Measurements from ENCODE around the gene FHIT.
"Not testable (repeated sequence)": the region's sequence is repeated elsewhere in the genome, so short reads cannot be mapped to it uniquely, and the experiment has no call there.

The FHIT gene

DNA sequence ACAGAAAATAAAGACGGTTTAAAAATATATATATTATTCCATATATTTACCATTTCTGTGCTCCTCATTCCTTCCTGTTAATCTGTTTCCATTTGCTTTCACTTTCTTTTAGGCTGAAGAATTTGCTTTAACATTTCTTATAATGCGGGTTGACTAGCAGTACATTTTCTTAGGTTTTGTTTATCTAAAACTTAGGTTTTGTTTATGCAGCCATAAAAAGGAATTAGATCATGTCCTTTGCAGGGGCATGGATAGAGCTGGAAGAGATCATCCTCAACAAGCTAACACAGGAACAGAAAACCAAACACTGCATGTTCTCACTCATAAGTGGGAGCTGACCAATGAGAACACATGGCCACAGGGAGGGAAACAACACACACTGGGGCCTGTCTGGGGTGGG lies 578.1 kb downstream of the FHIT start:
- DNase-seq = no peak

DNA sequence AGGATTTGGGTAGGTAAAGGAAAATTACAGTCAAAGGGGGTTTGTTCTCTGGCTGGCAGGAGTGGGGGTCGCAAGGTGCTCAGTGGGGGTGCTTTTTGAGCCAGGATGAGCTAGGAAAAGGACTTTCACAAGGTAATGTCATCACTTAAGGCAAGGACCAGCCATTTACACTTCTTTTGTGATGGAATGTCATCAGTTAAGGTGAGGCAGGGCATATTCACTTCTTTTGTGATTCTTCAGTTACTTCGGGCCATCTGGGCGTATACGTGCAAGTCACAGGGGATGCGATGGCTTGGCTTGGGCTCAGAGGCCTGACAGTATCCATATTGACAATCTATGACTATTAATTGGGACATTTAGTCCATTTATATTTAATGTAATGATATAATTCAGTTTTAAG lies 578.9 kb downstream of the FHIT start:
- DNase-seq = not testable (repeated sequence)

DNA sequence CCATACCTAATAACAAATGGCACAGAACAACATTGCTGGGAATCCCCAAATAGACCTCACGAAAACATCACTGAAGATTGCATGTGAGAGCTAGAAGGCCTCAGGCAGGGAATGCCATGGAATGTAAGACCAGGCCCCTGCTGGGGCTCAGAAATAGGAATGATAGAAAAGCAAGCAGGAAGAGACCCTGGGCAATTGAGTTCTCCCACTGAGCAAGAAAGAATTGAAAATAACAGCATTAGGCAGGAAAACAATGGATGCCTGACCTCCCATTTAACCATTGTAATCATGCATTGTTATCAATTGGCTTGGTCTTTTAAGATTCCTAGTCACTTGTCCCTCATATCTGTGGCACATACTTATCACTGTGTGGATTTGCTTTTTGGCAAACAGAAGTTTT lies 581.6 kb downstream of the FHIT start:
- no peak for DNase-seq

DNA sequence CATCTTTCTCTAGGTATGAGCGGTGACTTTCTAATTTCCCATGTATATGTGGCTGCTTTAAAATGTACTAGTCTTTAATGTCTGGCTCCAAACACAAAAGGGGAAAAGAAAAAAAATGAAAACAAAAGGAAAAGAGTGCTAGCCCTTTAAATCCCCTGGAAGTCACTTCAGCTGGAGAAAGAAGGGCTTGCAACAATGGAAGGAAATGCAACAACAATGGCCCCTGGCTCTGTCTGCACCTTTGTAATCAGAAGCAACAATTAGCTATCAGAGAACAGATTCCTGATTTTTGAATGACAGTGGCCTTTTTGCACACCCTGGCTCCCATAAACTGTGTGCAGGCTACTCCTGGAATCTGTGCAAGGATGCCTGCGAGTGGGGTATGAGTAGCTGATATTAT lies 591.2 kb downstream of the FHIT start:
- no peak for DNase-seq

DNA sequence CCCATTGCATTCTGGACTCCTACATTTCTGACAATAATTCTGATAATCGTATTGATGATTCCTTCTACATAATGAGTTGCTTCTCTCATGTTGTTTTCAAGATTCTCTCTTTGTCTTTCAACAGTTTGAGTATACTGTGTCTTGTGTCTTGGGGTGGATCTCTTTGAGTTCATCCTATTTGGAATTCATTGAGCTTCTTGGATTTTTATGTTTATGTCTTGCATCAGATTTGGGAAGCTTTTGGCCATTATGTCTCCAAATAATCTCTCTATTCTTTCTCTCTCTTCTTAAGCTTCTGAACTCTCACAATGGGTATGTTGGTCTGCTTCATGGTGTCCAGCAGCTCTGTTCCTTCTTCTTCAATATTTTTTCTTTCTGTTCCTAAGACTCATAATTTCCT lies 592.2 kb downstream of the FHIT start:
- DNase-seq = no peak

DNA sequence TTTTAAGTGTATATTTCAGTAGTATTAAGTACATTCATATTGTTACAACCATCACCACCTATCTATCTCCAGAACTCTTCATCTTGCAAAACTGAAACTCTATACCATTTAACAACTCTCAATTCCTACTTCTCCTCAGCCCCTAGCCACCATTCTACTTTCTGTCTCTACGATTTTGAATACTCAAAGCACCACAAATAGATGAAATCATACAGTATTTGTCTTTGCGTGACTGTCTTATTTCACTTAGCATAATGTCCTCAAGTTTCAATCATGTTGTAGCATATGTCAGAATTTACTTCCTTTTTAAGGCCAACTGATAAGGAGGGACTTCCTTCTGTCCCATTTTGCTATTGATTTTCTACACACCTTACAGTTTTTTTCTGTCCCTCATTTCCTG lies 593.3 kb downstream of the FHIT start:
- DNase-seq = no peak

DNA sequence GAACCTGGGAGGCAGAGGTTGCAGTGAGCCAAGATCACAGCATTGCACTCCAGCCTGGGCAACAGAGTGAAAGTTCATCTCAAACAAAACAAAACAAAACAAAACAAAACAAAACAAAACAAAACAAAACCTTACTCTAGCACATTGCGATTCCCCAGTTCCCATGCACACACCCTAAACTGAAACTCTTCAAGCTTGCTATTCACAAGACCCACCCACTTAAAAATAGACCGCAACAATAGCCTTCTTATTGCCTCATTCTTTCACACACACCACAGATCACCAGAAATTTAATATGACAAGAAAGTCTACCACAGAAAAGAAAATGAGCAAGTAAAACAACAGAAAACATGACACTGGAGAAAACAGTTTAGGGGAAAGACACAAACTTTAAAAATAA lies 598.4 kb downstream of the FHIT start:
- DNase-seq = no peak

DNA sequence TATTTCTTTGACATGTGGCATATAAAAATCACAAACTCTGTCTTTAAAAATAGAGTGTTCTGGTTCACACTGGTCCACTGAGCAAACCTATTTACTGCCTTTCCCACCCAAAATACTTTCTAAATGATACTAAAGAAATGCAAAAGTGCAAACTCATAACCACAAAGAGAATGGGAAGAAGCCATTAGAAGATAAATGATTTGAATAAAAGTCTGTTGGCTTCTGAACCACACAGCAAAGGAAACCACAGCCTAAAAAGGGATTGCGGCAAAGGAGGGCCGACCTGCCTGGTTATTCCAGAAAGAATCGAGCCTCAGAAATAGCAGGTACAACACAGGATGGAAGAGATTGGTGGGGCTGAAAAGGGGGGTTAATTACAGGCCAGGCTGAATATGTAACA lies 599.5 kb downstream of the FHIT start:
- no peak for DNase-seq

DNA sequence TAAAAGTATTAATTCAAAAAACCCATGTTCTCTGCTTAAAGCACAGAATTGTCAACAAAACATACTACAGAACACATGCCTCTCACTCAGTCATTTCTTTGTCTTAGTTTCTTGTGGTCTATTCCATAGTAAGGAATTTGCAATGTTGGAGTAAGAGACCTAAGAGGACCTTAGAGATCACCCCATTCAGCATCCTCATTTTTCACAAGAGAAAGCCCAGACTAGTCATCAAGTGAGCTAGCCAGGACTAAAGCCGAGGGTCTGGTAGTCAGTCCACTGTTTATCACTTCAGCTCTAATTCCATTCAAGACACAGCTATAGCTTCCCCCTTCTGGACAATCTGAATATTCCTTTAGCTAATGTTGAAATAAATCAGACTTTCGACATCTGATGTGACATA lies 601.1 kb downstream of the FHIT start:
- DNase-seq = no peak

DNA sequence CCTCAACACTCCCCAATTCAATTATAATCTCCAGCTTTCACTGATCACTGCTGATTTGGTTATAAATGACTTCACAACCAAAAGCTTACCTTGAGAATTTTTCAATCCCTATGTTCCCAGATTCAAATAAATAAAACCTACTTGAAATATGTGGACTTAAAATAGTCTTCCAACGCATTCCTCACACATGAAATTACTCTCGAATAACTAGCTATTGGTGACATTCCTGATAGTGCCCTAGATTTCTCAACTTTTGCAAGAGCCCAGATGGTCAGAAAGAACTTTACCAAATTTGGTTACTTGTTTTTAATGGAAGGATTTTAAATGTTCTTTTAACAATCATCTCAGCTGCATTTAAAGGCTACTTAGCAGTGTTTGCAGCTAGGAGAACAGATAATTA lies 605.5 kb downstream of the FHIT start:
- no peak for DNase-seq

DNA sequence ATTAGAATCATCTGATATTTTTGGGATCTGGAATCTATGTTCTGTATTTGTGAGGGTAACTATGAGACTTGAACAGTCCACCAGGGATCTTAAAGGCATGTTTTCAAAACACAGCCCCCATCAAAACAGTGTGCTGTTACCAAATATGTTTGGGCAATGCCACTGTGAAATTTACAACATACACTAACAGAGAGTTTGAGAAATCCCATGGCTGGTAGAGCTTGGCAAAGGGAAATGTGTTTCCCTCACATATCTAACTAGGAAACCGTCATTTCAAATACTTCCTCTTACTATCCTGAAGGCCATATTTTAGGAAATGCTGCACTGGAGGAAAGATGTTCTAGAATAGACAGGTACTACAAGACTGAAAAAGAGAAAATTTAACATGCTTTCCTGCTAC lies 607.4 kb downstream of the FHIT start:
- DNase-seq = no peak

DNA sequence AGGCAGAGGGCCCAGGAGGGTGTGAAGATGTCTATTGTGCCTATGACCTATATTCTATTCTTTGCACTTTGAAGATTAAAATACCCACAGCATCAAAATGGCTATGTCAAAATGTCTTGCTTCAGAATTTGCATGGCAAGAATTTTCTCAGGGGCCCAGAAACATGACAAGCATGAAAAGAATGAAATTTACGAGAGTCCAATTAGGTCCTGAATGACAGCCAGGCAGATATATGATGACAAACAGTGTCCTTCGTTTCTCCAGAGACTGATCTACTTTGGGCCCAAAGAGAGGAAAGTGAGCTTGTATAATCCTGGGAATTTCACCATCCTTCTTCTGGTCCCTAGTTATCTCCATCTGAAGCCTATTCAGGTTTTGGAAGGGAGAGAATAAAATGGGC lies 609.9 kb downstream of the FHIT start:
- no peak for DNase-seq

DNA sequence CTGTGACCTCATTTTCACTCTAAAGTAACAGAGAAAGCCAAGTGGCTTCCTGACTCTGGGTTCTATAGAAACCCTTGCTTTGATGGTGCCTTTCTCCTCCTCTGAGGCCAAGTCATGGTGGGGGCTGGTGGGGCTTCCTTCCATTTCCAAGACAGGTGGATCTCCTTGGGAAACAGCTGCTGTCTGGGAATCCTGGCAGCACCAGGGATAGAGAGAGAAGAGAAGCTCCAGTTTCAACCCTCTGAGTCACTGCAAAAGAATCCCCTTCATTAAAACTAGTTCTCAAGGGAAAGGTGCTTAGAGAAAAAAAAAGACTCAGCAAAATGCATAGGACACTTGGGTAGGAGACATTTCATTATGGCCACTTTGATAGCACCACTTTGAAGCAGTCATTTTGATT lies 614.4 kb downstream of the FHIT start:
- no peak for DNase-seq

DNA sequence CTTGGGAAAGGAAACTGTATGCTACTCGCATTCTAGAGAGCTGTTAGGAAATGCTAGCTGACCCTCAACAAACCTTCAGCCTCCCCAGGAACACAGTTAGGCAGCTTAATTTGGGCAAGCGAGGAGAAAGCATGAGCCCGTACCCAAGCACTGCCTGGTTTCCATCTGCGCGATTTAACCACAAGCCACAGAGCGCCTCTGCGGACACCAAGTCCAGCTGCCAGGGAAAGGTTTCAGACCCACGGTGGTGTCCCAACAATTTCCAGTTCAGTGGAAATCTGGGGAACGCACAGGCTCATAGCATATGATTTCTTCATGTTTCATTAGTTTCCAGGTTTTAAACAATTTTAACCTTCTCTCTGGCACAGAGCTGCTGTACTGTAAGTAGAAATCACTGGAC lies 617.6 kb downstream of the FHIT start:
- DNase-seq = no peak

DNA sequence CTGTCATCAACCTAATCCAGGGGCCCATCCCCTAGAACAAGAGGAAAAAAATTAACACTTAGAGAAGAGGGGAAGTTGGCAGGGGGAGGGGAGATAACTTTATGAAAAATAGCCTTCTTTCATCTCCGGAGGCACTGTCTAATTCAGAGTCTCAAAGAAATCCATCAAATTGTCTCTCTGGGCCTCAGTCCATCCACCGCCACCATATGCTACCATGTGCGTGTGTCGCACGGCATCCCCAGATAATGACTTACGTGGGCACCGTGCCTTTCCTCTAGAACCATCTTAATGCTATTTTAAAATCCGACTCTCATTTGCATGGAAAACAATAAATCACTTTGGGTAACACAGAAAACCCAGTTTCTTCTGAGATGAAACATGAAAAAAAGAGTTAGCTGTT lies 619.7 kb downstream of the FHIT start:
- no peak for DNase-seq

DNA sequence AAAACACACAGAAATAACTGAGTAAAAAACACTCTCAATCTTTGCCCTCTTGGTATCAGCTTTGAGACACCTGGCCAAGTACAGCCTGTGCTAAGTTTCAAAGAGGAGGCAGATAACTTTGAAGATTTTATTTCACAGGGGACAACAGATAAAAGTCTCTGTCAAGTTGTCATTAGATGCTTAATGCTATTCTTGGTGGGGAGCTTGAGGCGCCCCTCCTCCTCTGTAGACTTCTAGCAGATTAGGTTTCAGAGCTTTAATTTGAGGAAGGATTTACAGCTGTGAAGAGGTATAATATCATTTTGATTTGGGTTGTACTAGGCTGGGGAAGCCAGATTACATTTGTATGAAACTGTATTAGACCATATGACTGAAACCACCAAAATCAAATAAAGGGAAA lies 620.3 kb downstream of the FHIT start:
- DNase-seq = no peak

DNA sequence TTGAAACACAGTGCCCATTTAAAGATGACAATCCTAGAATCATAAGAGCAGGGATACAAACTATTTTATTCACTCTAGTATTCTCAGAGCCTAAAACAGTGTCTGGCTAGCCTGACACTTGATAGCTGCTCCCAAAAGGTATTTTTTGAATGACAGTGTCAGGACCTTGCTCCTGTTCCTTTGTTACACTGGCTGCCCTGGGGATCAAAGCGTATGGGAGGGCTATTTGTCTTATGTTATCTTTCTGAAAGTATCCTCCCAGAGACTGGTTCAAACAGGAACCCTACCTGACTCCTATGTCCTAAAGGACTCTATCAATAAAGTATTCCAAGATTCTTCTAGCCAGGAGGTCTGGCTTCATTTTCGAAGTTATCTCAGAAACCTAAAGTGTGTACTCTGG lies 621.4 kb downstream of the FHIT start:
- DNase-seq = no peak

DNA sequence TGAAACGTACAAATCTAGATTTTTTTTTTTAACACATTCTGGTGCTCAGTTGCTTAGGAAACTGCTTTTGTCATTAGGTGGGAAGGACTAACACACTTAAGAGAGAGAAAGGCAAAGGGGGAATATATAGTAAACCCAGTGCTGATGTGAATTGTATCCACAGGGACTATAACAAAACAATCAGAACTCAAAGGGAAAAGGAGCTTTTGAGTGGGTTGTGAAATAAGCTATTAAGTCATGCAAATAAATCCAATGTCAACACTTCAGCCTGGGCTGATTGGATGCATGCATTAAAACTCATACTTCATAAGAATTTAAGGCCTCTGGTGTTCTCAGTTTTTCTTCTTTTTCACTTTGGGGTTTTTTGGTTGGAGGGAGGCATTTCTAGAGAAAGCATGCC lies 628.9 kb downstream of the FHIT start:
- no peak for DNase-seq

DNA sequence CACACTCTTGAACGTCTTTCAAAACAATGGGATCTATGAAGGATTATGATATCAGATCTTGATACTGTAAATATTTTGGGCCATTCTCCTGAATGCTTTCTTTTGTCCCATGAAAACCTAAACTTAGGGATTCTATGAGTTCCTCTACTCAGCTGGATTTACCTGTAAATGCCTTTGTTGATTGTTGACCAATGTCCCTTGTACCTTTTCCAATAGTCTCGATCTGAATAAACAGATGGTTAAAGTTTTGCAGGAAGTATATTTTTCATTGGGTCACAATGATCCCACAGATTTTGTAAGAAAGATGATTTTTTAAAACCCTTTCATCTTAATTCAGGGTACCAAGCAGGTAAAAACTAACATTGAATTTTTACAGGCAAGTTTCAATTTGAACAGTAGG lies 634.1 kb downstream of the FHIT start:
- DNase-seq = no peak

DNA sequence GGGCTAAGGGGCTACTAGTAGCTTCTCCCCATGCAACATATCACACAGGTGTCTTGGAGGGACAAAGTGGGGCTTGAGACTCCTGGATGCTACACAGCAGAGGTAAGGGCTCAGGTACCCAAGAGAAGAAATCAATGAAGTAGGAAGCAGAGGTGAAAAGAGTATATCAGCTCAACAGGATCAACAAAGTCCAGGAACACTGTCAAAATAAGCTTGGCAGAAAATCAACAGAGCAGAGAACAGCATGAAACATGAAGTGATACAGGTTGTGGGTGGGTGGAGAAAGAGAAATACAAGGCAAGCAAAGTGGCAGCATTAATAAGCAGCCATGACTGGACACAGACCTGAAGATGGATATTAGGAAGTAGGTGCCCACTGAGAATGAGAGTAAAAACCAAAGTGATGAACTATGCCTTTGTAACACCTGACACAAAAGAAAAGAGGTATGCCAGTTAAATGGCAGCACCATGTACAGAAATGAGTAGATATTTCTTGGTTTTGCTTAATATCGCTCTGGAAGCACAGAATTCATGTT lies 637.4 kb downstream of the FHIT start:
- no peak for DNase-seq

DNA sequence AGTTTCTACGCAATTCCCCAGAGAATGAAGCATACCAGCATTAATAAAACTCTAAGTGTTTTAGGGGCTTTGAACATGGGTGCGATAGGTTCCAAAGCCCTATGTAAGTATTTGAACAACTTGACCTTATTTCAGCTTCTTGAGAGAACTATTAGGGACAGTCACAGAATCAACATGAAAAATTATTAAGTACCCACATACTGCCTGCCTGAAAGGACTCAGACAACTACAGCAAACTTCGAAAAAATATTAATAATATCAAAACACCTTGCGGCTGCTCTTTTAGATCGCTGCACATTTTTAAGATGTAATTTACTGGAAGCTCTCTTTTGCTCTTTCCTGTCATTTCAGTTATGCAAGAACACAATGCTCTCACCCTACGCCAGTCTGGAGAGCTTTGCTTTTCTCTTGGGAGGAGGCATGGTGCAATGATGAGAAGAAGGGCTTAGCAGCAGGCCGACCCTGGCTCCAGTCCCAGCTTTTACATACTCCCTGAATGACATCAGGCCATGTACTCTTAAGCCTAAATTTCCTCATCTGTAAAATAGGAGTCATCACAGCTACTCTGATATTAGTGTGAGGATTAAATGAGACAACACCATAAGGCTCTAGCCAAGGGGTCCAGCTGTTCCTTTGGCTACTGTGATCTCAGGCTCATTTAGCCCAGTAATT lies 640.7 kb downstream of the FHIT start:
- DNase-seq = no peak

DNA sequence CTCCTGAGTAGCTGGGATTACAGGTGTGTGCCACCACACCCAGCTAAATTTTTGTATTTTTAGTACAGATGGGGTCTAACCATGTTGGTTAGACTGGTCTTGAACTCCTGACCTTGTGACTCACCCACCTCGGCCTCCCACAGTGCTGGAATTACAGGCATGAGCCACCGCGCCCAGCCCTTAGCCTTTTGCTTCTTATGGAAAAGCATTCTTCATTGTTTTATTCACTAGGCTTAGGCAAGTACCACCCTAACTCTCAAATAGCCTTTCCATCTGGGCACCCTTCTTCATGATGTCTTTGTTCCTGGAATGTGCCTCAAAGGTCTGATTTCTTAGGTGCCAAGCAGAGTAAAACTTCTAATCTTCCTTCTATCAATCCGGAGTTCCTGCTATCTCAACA lies 641.8 kb downstream of the FHIT start:
- DNase-seq = no peak

DNA sequence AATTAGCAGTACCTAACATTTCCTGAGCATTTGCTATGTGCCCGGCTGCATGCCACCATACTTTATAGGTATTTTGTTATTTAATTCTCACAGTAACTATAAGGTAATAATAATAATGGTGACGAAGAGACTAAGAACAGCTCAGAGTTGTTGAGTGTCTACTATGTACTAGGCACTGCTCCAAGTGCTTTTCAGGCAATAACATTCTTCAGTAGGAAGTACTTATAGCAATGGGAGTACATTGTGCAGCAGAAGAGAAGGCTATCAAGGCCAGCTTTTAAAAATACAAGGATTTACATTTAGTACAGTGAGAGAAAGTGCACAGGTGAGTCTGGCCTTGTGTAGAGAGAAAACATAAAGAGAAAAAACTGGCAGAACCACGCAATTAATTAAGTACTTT lies 647.4 kb downstream of the FHIT start:
- no peak for DNase-seq

DNA sequence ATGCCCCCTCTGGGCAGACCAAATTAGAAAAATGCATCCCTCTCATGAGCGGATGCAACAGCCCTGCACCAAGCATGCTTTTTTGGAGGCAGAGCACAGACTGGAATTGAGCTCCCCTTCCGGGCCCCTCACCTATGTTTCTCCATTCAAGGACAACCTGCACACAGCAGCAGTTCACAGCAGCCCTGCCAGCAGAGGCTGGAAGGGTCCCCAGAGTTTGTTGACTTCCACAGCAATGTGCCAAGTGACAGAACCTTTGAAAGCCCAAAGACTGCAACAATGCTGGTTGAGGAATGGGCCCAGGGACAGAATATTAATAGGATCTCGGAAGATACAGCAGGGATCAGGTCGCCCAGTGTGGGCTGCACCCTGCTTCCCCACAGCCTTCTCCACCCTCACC lies 650.4 kb downstream of the FHIT start:
- no peak for DNase-seq

DNA sequence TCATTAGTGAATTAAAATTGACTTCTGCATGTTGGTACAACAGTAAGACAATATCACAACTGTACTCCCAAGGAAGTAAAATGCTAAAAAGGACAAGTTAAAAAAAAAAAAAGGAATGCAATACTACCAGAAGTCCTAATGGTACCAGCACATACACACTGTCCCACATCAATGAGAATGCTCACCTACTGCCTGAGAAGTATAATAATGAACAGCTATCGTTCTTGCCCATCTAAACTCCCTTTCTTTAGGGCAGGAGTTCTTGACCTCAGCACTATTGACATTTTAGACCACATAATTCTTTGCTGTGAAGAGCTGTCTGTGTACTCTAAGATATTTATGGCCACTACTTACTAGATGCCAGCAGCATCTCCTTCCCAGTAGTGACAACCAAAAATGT lies 651.7 kb downstream of the FHIT start:
- no peak for DNase-seq

DNA sequence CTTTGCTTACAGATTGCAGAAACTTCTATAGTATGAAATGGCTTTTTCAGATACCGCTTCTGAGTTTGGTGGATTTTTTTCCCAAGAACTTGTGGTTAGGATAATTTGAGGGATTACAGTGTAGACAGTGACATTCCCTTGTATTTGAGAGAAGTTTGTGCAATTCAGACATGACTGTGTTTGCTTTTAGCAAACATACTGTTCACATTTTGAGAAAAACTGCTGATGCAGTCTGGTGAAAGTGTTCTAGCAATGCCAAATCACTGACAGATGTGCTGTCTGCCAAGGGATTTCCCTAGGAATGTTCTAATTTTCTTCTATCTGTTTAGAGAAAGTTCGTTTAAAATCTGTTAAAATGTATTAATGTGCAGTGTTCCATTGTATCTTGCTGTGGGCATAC lies 652.6 kb downstream of the FHIT start:
- no peak for DNase-seq

Data from activated gamma-delta T cell treated with Interleukin-2 at 50 U/mL for 16 hours (primary cell).